ENCODE data around the gene CAD.

CAD gene

GRCh38 chr2:27240406-27240805, 23.2 kb downstream of the CAD start:
- no peak overlapping the region for H3K4me3 ChIP-seq (ENCODE audit: low read depth in 1 of 5, low read length in 5 of 5)
- no peak overlapping the region for H3K27ac ChIP-seq (ENCODE audit: low read depth, low read length)
- peaks cover 0 to 2% (median 0%) of the 10 kb centered on the region in 5 donors for H3K4me1 ChIP-seq (ENCODE audit: control insufficient read depth in 5 of 5, insufficient read depth in 5 of 5, low read length in 5 of 5)
- no peaks in the 10 kb centered on the region for H3K27me3 ChIP-seq (ENCODE audit: control insufficient read depth in 5 of 5, insufficient read depth in 4 of 5, low read length in 5 of 5)
- H3K9ac ChIP-seq (ENCODE audit: low read length in 5 of 5): no peak overlapping the region
- H3K9me3 ChIP-seq (ENCODE audit: control insufficient read depth in 5 of 5, low read length in 5 of 5): no peaks in the 10 kb centered on the region
- H3K36me3 ChIP-seq (ENCODE audit: control insufficient read depth in 5 of 5, insufficient read depth in 5 of 5, low read length in 5 of 5): peaks cover 0 to 92% (median 90%) of the 10 kb centered on the region in 5 donors

GRCh38 chr2:27241761-27242613, 24.8 kb downstream of the CAD start:
- Histone ChIP-seq H3K9ac (ENCODE audit: low read length in 5 of 5) (no peak overlapping the region), H3K27me3 (ENCODE audit: control insufficient read depth in 5 of 5, insufficient read depth in 4 of 5, low read length in 5 of 5) (no peaks in the 10 kb centered on the region), H3K9me3 (ENCODE audit: control insufficient read depth in 5 of 5, low read length in 5 of 5) (no peaks in the 10 kb centered on the region), H3K4me3 (ENCODE audit: low read depth in 1 of 5, low read length in 5 of 5) (no peak overlapping the region), H3K4me1 (ENCODE audit: control insufficient read depth in 5 of 5, insufficient read depth in 5 of 5, low read length in 5 of 5) (peaks cover 0 to 2% (median 0%) of the 10 kb centered on the region in 5 donors), H3K36me3 (ENCODE audit: control insufficient read depth in 5 of 5, insufficient read depth in 5 of 5, low read length in 5 of 5) (peaks cover 0 to 76% (median 75%) of the 10 kb centered on the region in 5 donors), H3K27ac (ENCODE audit: low read depth, low read length) (no peak overlapping the region)

GRCh38 chr2:27242614-27242951, 25.4 kb downstream of the CAD start:
- H3K9ac ChIP-seq (ENCODE audit: low read length in 5 of 5): no peak overlapping the region
- peaks cover 0 to 2% (median 0%) of the 10 kb centered on the region in 5 donors for H3K4me1 ChIP-seq (ENCODE audit: control insufficient read depth in 5 of 5, insufficient read depth in 5 of 5, low read length in 5 of 5)
- no peak overlapping the region for H3K27ac ChIP-seq (ENCODE audit: low read depth, low read length)
- peaks cover 0 to 70% (median 69%) of the 10 kb centered on the region in 5 donors for H3K36me3 ChIP-seq (ENCODE audit: control insufficient read depth in 5 of 5, insufficient read depth in 5 of 5, low read length in 5 of 5)
- H3K27me3 ChIP-seq (ENCODE audit: control insufficient read depth in 5 of 5, insufficient read depth in 4 of 5, low read length in 5 of 5): no peaks in the 10 kb centered on the region
- no peak overlapping the region for H3K4me3 ChIP-seq (ENCODE audit: low read depth in 1 of 5, low read length in 5 of 5)
- H3K9me3 ChIP-seq (ENCODE audit: control insufficient read depth in 5 of 5, low read length in 5 of 5): no peaks in the 10 kb centered on the region

GRCh38 chr2:27243391-27244130, 26.4 kb downstream of the CAD start:
- Histone ChIP-seq H3K9ac (ENCODE audit: low read length in 5 of 5) (no peak overlapping the region), H3K4me1 (ENCODE audit: control insufficient read depth in 5 of 5, insufficient read depth in 5 of 5, low read length in 5 of 5) (no peaks in the 10 kb centered on the region), H3K27ac (ENCODE audit: low read depth, low read length) (no peak overlapping the region), H3K36me3 (ENCODE audit: control insufficient read depth in 5 of 5, insufficient read depth in 5 of 5, low read length in 5 of 5) (peaks cover 0 to 61% (median 59%) of the 10 kb centered on the region in 5 donors), H3K27me3 (ENCODE audit: control insufficient read depth in 5 of 5, insufficient read depth in 4 of 5, low read length in 5 of 5) (no peaks in the 10 kb centered on the region), H3K9me3 (ENCODE audit: control insufficient read depth in 5 of 5, low read length in 5 of 5) (no peaks in the 10 kb centered on the region), H3K4me3 (ENCODE audit: low read depth in 1 of 5, low read length in 5 of 5) (no peak overlapping the region)

- no peak overlapping the region for H3K4me3 ChIP-seq (ENCODE audit: low read depth in 1 of 5, low read length in 5 of 5)
- peaks cover 5 to 11% (median 10%) of the 10 kb centered on the region in 5 donors for H3K27me3 ChIP-seq (ENCODE audit: control insufficient read depth in 5 of 5, insufficient read depth in 4 of 5, low read length in 5 of 5)
- H3K4me1 ChIP-seq (ENCODE audit: control insufficient read depth in 5 of 5, insufficient read depth in 5 of 5, low read length in 5 of 5): peaks cover 0 to 1% (median 0%) of the 10 kb centered on the region in 5 donors
- H3K27ac ChIP-seq (ENCODE audit: low read depth, low read length): no peak overlapping the region
- no peaks in the 10 kb centered on the region for H3K9me3 ChIP-seq (ENCODE audit: control insufficient read depth in 5 of 5, low read length in 5 of 5)
- no peak overlapping the region for H3K9ac ChIP-seq (ENCODE audit: low read length in 5 of 5)
- H3K36me3 ChIP-seq (ENCODE audit: control insufficient read depth in 5 of 5, insufficient read depth in 5 of 5, low read length in 5 of 5): peaks cover 0 to 46% (median 45%) of the 10 kb centered on the region in 5 donors
These were observed 27.9 kb downstream of the CAD start for GRCh38 chr2:27245116-27245515.

GRCh38 chr2:27245626-27246025, 28.5 kb downstream of the CAD start:
- H3K36me3 ChIP-seq (ENCODE audit: control insufficient read depth in 5 of 5, insufficient read depth in 5 of 5, low read length in 5 of 5): peaks cover 0 to 40% (median 40%) of the 10 kb centered on the region in 5 donors
- no peak overlapping the region for H3K27ac ChIP-seq (ENCODE audit: low read depth, low read length)
- no peaks in the 10 kb centered on the region for H3K9me3 ChIP-seq (ENCODE audit: control insufficient read depth in 5 of 5, low read length in 5 of 5)
- peaks cover 6 to 16% (median 14%) of the 10 kb centered on the region in 5 donors for H3K27me3 ChIP-seq (ENCODE audit: control insufficient read depth in 5 of 5, insufficient read depth in 4 of 5, low read length in 5 of 5)
- no peak overlapping the region for H3K9ac ChIP-seq (ENCODE audit: low read length in 5 of 5)
- H3K4me1 ChIP-seq (ENCODE audit: control insufficient read depth in 5 of 5, insufficient read depth in 5 of 5, low read length in 5 of 5): peaks cover 0 to 6% (median 0%) of the 10 kb centered on the region in 5 donors
- H3K4me3 ChIP-seq (ENCODE audit: low read depth in 1 of 5, low read length in 5 of 5): no peak overlapping the region

GRCh38 chr2:27247893-27248292, 30.7 kb downstream of the CAD start:
- H3K27ac ChIP-seq (ENCODE audit: low read depth, low read length): no peak overlapping the region
- H3K4me3 ChIP-seq (ENCODE audit: low read depth in 1 of 5, low read length in 5 of 5): no peak overlapping the region
- H3K4me1 ChIP-seq (ENCODE audit: control insufficient read depth in 5 of 5, insufficient read depth in 5 of 5, low read length in 5 of 5): peaks cover 0 to 6% (median 0%) of the 10 kb centered on the region in 5 donors
- no peak overlapping the region for H3K9ac ChIP-seq (ENCODE audit: low read length in 5 of 5)
- peaks cover 11 to 32% (median 26%) of the 10 kb centered on the region in 5 donors for H3K27me3 ChIP-seq (ENCODE audit: control insufficient read depth in 5 of 5, insufficient read depth in 4 of 5, low read length in 5 of 5)
- H3K9me3 ChIP-seq (ENCODE audit: control insufficient read depth in 5 of 5, low read length in 5 of 5): no peaks in the 10 kb centered on the region
- peaks cover 0 to 18% (median 17%) of the 10 kb centered on the region in 5 donors for H3K36me3 ChIP-seq (ENCODE audit: control insufficient read depth in 5 of 5, insufficient read depth in 5 of 5, low read length in 5 of 5)

GRCh38 chr2:27249159-27249890, 32.2 kb downstream of the CAD start:
- H3K9ac ChIP-seq (ENCODE audit: low read length in 5 of 5): no peak overlapping the region
- no peaks in the 10 kb centered on the region for H3K9me3 ChIP-seq (ENCODE audit: control insufficient read depth in 5 of 5, low read length in 5 of 5)
- no peak overlapping the region for H3K4me3 ChIP-seq (ENCODE audit: low read depth in 1 of 5, low read length in 5 of 5)
- H3K4me1 ChIP-seq (ENCODE audit: control insufficient read depth in 5 of 5, insufficient read depth in 5 of 5, low read length in 5 of 5): peaks cover 0 to 6% (median 0%) of the 10 kb centered on the region in 5 donors
- H3K27me3 ChIP-seq (ENCODE audit: control insufficient read depth in 5 of 5, insufficient read depth in 4 of 5, low read length in 5 of 5): peaks cover 11 to 36% (median 30%) of the 10 kb centered on the region in 5 donors
- peaks cover 0 to 3% (median 3%) of the 10 kb centered on the region in 5 donors for H3K36me3 ChIP-seq (ENCODE audit: control insufficient read depth in 5 of 5, insufficient read depth in 5 of 5, low read length in 5 of 5)
- no peak overlapping the region for H3K27ac ChIP-seq (ENCODE audit: low read depth, low read length)

- H3K27me3 ChIP-seq (ENCODE audit: control insufficient read depth in 5 of 5, insufficient read depth in 4 of 5, low read length in 5 of 5): peaks cover 14 to 38% (median 35%) of the 10 kb centered on the region in 5 donors
- H3K27ac ChIP-seq (ENCODE audit: low read depth, low read length): no peak overlapping the region
- H3K9ac ChIP-seq (ENCODE audit: low read length in 5 of 5): no peak overlapping the region
- no peaks in the 10 kb centered on the region for H3K9me3 ChIP-seq (ENCODE audit: control insufficient read depth in 5 of 5, low read length in 5 of 5)
- no peak overlapping the region for H3K4me3 ChIP-seq (ENCODE audit: low read depth in 1 of 5, low read length in 5 of 5)
- H3K36me3 ChIP-seq (ENCODE audit: control insufficient read depth in 5 of 5, insufficient read depth in 5 of 5, low read length in 5 of 5): no peaks in the 10 kb centered on the region
- H3K4me1 ChIP-seq (ENCODE audit: control insufficient read depth in 5 of 5, insufficient read depth in 5 of 5, low read length in 5 of 5): peaks cover 0 to 6% (median 0%) of the 10 kb centered on the region in 5 donors
These were observed 32.9 kb downstream of the CAD start for GRCh38 chr2:27249891-27250651.

Measured in subcutaneous abdominal adipose tissue (tissue), 5 donors.